Fibroblast of lung (primary cell): Measurements from ENCODE around the gene LBHD2. TPM values are rescaled to one million over a fixed set of nuclear protein-coding genes. Genes with fewer than 3 reads are reported as not detected.

Experiments used
- DNase-seq, 2 donors: peaks; one replicate each; pipeline versions ENCODE4 v3.0.0 to v3.0.0-alpha.2; 2010; ENCODE audit warnings: low read depth in 2 of 2
- H2AFZ ChIP-seq: 2 replicates; pipeline ENCODE4 v1.5.1; 2012; ENCODE audit warnings: low read length, control low read depth, inconsistent platforms
- H3K27ac ChIP-seq: 2 replicates; pipeline ENCODE4 v1.5.1; 2011; ENCODE audit warnings: low read length, control low read depth; ENCODE audit not compliant: insufficient read depth
- H3K27me3 ChIP-seq: 2 replicates; pipeline ENCODE4 v1.5.1; 2011; ENCODE audit warnings: mild to moderate bottlenecking, low read length; ENCODE audit not compliant: control insufficient read depth, insufficient read depth
- H3K36me3 ChIP-seq: 2 replicates; pipeline ENCODE4 v1.5.1; 2011; ENCODE audit warnings: low read length; ENCODE audit not compliant: control insufficient read depth, insufficient read depth
- H3K4me1 ChIP-seq: 2 replicates; pipeline ENCODE4 v1.5.1; 2011; ENCODE audit warnings: low read length; ENCODE audit not compliant: control insufficient read depth, insufficient read depth; ENCODE audit errors: extremely low read depth
- H3K4me2 ChIP-seq: 2 replicates; pipeline ENCODE4 v1.5.1; 2011; ENCODE audit warnings: low read length, control low read depth; ENCODE audit not compliant: insufficient read depth; ENCODE audit errors: extremely low read depth
- H3K4me3 ChIP-seq, 4 experiments: fragments of 200-600 bp in 1 of 4; sonication (generic) in 1 of 4; replicated peaks in 1 of 4; 2 replicates each; pipeline ENCODE4 v1.5.1; 2011 to 2016; ENCODE audit warnings: low read length in 4 of 4, low read depth in 3 of 4, mild to moderate bottlenecking in 3 of 4, control low read depth in 2 of 4, inconsistent platforms in 1 of 4, mixed read lengths in 1 of 4; ENCODE audit not compliant: insufficient read depth in 1 of 4; ENCODE audit errors: control extremely low read depth in 1 of 4
- H3K79me2 ChIP-seq: 2 replicates; pipeline ENCODE4 v1.5.1; 2012; ENCODE audit warnings: mild to moderate bottlenecking, low read length, inconsistent platforms; ENCODE audit not compliant: control insufficient read depth, insufficient read depth
- H3K9ac ChIP-seq: 2 replicates; pipeline ENCODE4 v1.5.1; 2011; ENCODE audit warnings: mild to moderate bottlenecking, low read length, control low read depth; ENCODE audit not compliant: insufficient read depth
- H3K9me3 ChIP-seq: 2 replicates; pipeline ENCODE4 v1.5.1; 2012; ENCODE audit warnings: low read depth, low read length; ENCODE audit not compliant: control insufficient read depth, insufficient read depth
- H4K20me1 ChIP-seq: 2 replicates; pipeline ENCODE4 v1.5.1; 2011; ENCODE audit warnings: low read length; ENCODE audit not compliant: control insufficient read depth, insufficient read depth; ENCODE audit errors: extremely low read depth
- EZH2 ChIP-seq: IDR thresholded peaks from 2 replicates; pipeline ENCODE4 v1.5.1; 2012; ENCODE audit warnings: low read length, control low read depth, mild to moderate bottlenecking; ENCODE audit errors: missing control alignments
- polyA plus RNA-seq, 2 donors: library from polyadenylated mRNA; depleted of rRNA in 1 of 2; stranded (reverse) in 1 of 2; unstranded in 1 of 2; fragments of >200 nt; gene quantifications; 2 replicates each; pipeline ENCODE4 v1.2.1, GENCODE V29; 2011 to 2012; ENCODE audit warnings: missing spikeins in 1 of 2
- total RNA-seq: library from RNA; depleted of rRNA; stranded (reverse); fragments of >200 nt; gene quantifications from 2 replicates; pipeline ENCODE4 v1.2.1, GENCODE V29; 2014
- TF ChIP-seq, protein P1 (sequence below), 2 donors: IDR thresholded peaks in 1 of 2; conservative IDR thresholded peaks in 1 of 2; 1 replicate in 1 of 2; 2 replicates in 1 of 2; pipeline ENCODE4 v1.5.1; 2011 to 2012; ENCODE audit warnings: low read length in 2 of 2, control low read depth in 1 of 2, inconsistent platforms in 1 of 2, low read depth in 1 of 2, mild to moderate bottlenecking in 1 of 2

LBHD2 gene
- total and polyA plus RNA-seq, 2 donors (not counting 1 experiment from before 2014, with no cell fraction given) = not detected

DNA sequence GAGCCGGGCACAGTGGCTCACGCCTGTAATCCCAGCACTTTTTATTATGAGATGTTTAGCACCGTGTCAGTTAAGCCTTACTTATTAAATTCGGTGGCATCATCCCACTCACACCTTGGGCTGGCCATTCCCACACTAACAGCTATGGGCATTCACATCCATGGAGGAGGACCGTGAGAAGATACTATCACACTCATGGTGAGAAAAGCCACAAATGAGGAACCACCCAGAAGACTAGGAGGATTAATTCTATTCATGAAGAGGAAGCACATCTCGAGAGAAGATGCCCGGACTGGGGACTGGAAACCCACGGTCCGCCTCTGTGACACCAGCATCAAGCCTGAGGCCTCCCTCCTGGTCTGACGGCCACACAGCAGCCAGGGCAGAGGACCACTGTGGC is 31.6 kb upstream of the LBHD2 start:
- no peak for DNase-seq
- Histone ChIP-seq H3K4me3 (no peak overlapping the region), H3K27ac (no peak overlapping the region), H3K9ac (no peak overlapping the region), H3K9me3 (no peaks in the 10 kb centered on the region), H2AFZ (no peak overlapping the region), H3K4me2 (no peak overlapping the region), H3K4me1 (no peaks in the 10 kb centered on the region), H4K20me1 (peaks cover 2% of the 10 kb centered on the region), H3K79me2 (peaks cover 81% of the 10 kb centered on the region), H3K36me3 (peaks cover 2% of the 10 kb centered on the region), H3K27me3 (no peaks in the 10 kb centered on the region)
- no peak for TF ChIP-seq EZH2
- TF ChIP-seq, protein P1, sequence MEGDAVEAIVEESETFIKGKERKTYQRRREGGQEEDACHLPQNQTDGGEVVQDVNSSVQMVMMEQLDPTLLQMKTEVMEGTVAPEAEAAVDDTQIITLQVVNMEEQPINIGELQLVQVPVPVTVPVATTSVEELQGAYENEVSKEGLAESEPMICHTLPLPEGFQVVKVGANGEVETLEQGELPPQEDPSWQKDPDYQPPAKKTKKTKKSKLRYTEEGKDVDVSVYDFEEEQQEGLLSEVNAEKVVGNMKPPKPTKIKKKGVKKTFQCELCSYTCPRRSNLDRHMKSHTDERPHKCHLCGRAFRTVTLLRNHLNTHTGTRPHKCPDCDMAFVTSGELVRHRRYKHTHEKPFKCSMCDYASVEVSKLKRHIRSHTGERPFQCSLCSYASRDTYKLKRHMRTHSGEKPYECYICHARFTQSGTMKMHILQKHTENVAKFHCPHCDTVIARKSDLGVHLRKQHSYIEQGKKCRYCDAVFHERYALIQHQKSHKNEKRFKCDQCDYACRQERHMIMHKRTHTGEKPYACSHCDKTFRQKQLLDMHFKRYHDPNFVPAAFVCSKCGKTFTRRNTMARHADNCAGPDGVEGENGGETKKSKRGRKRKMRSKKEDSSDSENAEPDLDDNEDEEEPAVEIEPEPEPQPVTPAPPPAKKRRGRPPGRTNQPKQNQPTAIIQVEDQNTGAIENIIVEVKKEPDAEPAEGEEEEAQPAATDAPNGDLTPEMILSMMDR (conservative IDR thresholded peaks at IDR 0.05 in 1 of 2, IDR thresholded peaks at IDR 0.05 in 1 of 2; ENCODE audit: low read depth in 1 of 2, low read length in 2 of 2) = no peak

DNA sequence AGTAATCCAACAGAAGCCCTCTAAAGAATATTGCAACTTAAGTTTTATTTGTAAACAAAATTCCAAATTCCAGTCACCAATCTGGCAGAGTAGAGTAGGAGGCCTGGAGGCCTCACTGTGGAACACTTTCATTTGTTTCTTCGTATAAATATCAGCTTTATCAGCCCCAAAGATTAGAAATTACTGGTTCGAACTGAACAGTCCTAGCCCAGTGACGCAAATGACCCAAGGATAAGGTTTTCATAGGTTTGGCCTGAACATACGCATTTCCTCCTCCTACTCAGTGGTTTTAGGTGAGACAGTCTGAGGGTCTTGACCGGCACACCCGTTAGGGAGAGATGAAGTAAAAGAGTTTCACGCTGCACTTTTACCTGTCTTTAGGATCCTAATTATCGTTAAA is 28.3 kb upstream of the LBHD2 start:
- H4K20me1 ChIP-seq = peaks cover 2% of the 10 kb centered on the region
- no peak overlapping the region for H2AFZ ChIP-seq
- H3K9me3 ChIP-seq = no peaks in the 10 kb centered on the region
- H3K4me1 ChIP-seq = peaks cover 2% of the 10 kb centered on the region
- H3K27ac ChIP-seq = peak overlapping the region; percentile 36
- peak overlapping the region; percentile 18 for H3K9ac ChIP-seq
- no peak for DNase-seq
- TF ChIP-seq, protein P1 (conservative IDR thresholded peaks at IDR 0.05 in 1 of 2, IDR thresholded peaks at IDR 0.05 in 1 of 2; ENCODE audit: low read depth in 1 of 2, low read length in 2 of 2) = no peak
- TF ChIP-seq EZH2 = no peak
- peaks cover 2% of the 10 kb centered on the region for H3K36me3 ChIP-seq
- H3K4me3 ChIP-seq = peak overlapping the region; percentile 49 to 83 (median 70)
- peak overlapping the region; percentile 81 for H3K4me2 ChIP-seq
- peaks cover 57% of the 10 kb centered on the region for H3K79me2 ChIP-seq
- no peaks in the 10 kb centered on the region for H3K27me3 ChIP-seq

GRCh38 chr14:103056322-103057027 is 27.5 kb upstream of the LBHD2 start:
- H3K27me3 ChIP-seq = no peaks in the 10 kb centered on the region
- H3K9ac ChIP-seq = peak overlapping the region; percentile 89
- no peak for TF ChIP-seq EZH2
- TF ChIP-seq, protein P1 (conservative IDR thresholded peaks at IDR 0.05 in 1 of 2, IDR thresholded peaks at IDR 0.05 in 1 of 2; ENCODE audit: low read depth in 1 of 2, low read length in 2 of 2) = no peak
- H3K4me1 ChIP-seq = peaks cover 2% of the 10 kb centered on the region
- peak overlapping the region; percentile 81 for H3K4me2 ChIP-seq
- H3K36me3 ChIP-seq = peaks cover 2% of the 10 kb centered on the region
- H3K9me3 ChIP-seq = no peaks in the 10 kb centered on the region
- DNase-seq = peak; percentile 61 to 64
- peaks cover 50% of the 10 kb centered on the region for H3K79me2 ChIP-seq
- peaks cover 2% of the 10 kb centered on the region for H4K20me1 ChIP-seq
- peak overlapping the region; percentile 77 for H3K27ac ChIP-seq
- peak overlapping the region; percentile 49 to 83 (median 78) for H3K4me3 ChIP-seq
- peak overlapping the region; percentile 48 for H2AFZ ChIP-seq
